ENCODE data around the gene JAZF1.

DNA sequence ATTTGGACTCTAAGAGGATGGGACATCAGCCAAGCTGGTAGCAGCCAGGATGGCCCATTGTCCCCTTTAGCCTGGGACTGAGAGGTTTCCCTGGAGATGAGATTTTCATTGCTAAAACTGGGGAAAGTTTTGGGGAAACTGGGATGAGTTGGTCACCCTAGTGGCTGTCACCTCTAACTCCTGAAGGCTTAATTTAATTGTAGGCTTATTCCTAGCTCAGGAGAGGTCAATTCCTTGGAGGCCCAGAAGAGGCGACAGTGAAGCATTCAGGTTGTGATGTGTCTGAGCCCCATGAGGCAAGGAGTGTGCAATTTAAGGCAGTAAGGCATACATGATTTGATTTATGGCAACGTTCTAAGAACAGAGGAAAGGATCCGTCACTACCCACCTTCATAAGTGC, 24.9 kb upstream of the JAZF1 start:
- TF ChIP-seq EP300 (IDR thresholded peaks at IDR 0.05) (no peak), CTCF (IDR thresholded peaks at IDR 0.05) (no peak)
